GM18498 (cell line): ENCODE measurements around the gene FAM8A1.
"Not testable (repeated sequence)": the region's sequence is repeated elsewhere in the genome, so short reads cannot be mapped to it uniquely, and the experiment has no call there.

Source experiments
- ATAC-seq: cut with Tn5 transposase; IDR thresholded peaks from one replicate; pipeline ENCODE4 v1.9.1; 2021; ENCODE audit warnings: mild to moderate bottlenecking, moderate library complexity; ENCODE audit not compliant: unreplicated experiment

The FAM8A1 gene

GRCh38 chr6:17599877-17600526 lies at the start of gene FAM8A1:
Gene FAM8A1 (plus strand): TSS chr6:17600302. CDS start chr6:17600410, 108 bp downstream.
- peak; percentile 91 for ATAC-seq

GRCh38 chr6:17551383-17551958 lies 48.6 kb upstream of the FAM8A1 start:
- ATAC-seq = no peak

GRCh38 chr6:17552861-17553260 lies 47.2 kb upstream of the FAM8A1 start:
- no peak for ATAC-seq

- no peak for ATAC-seq
Measured at GRCh38 chr6:17556014-17556413, 44.1 kb upstream of the FAM8A1 start.

- no peak for ATAC-seq
Measured at GRCh38 chr6:17562636-17563035, 37.5 kb upstream of the FAM8A1 start.

GRCh38 chr6:17565399-17565798 lies 34.7 kb upstream of the FAM8A1 start:
- no peak for ATAC-seq

- ATAC-seq = no peak
Measured at GRCh38 chr6:17574866-17575560, 25.1 kb upstream of the FAM8A1 start.

GRCh38 chr6:17577059-17577458 lies 23.0 kb upstream of the FAM8A1 start:
- ATAC-seq = no peak

- ATAC-seq = no peak
Measured at GRCh38 chr6:17580518-17581048, 19.5 kb upstream of the FAM8A1 start.

- not testable (repeated sequence) for ATAC-seq
Measured at GRCh38 chr6:17581282-17581681, 18.8 kb upstream of the FAM8A1 start.

- no peak for ATAC-seq
Measured at GRCh38 chr6:17583811-17584210, 16.3 kb upstream of the FAM8A1 start.

GRCh38 chr6:17584241-17584803 lies 15.8 kb upstream of the FAM8A1 start:
- ATAC-seq = peak; percentile 62

- ATAC-seq = no peak
Measured at GRCh38 chr6:17585766-17586490, 14.2 kb upstream of the FAM8A1 start.

GRCh38 chr6:17586623-17587022 lies 13.5 kb upstream of the FAM8A1 start:
- ATAC-seq = not testable (repeated sequence)

- no peak for ATAC-seq
Measured at GRCh38 chr6:17588011-17588410, 12.1 kb upstream of the FAM8A1 start.

GRCh38 chr6:17589406-17590096 lies 10.6 kb upstream of the FAM8A1 start:
- no peak for ATAC-seq

GRCh38 chr6:17591287-17591686 lies 8.8 kb upstream of the FAM8A1 start:
- no peak for ATAC-seq

- no peak for ATAC-seq
Measured at GRCh38 chr6:17593246-17593645, 6.9 kb upstream of the FAM8A1 start.

- ATAC-seq = no peak
Measured at GRCh38 chr6:17596085-17596484, 4.0 kb upstream of the FAM8A1 start.
